HepG2 (cell line): Measurements from ENCODE around the gene PACS2. TPM values are rescaled to one million over a fixed set of nuclear protein-coding genes. Genes with fewer than 3 reads are reported as not detected.

ENCODE experiments used
- ARID2 ChIP-seq: sonication (generic); formaldehyde crosslinking; IDR thresholded peaks from 2 replicates; pipeline ENCODE4 v1.8.1; 2022; ENCODE audit warnings: mild to moderate bottlenecking, missing genetic modification reagents, borderline replicate concordance
- CBX5 ChIP-seq: sonication (generic); formaldehyde crosslinking; IDR thresholded peaks from 2 replicates; pipeline ENCODE4 v1.4.0; 2020; ENCODE audit warnings: missing genetic modification reagents, borderline replicate concordance
- CSRNP2 ChIP-seq: sonication (generic); formaldehyde crosslinking; conservative IDR thresholded peaks from 2 replicates; pipeline ENCODE4 v1.8.0; 2022; ENCODE audit warnings: low read depth, missing genetic modification reagents
- HINFP ChIP-seq: sonication (generic); formaldehyde crosslinking; IDR thresholded peaks from 2 replicates; pipeline ENCODE4 v1.4.0; 2020; ENCODE audit warnings: low read depth, mild to moderate bottlenecking, missing genetic modification reagents
- HOXA5 ChIP-seq: sonication (generic); formaldehyde crosslinking; IDR thresholded peaks from 2 replicates; pipeline ENCODE4 v1.4.0; 2020; ENCODE audit warnings: missing genetic modification reagents
- IRF1 ChIP-seq: sonication (generic); formaldehyde crosslinking; IDR thresholded peaks from 2 replicates; pipeline ENCODE4 v1.4.0; 2020; ENCODE audit warnings: low read depth, mild to moderate bottlenecking, missing genetic modification reagents
- KDM2A ChIP-seq: sonication (generic); formaldehyde crosslinking; IDR thresholded peaks from 2 replicates; pipeline ENCODE4 v1.4.0; 2020; ENCODE audit warnings: low read depth, missing genetic modification reagents, borderline replicate concordance
- NR2C2 ChIP-seq: sonication (generic); formaldehyde crosslinking; IDR thresholded peaks from 2 replicates; pipeline ENCODE4 v1.4.0; 2020; ENCODE audit warnings: missing genetic modification reagents, mild to moderate bottlenecking, moderate library complexity, borderline replicate concordance
- RBM39 ChIP-seq: fragments of 200-400 bp; formaldehyde crosslinking; IDR thresholded peaks from one replicate; pipeline ENCODE4 v1.6.1; 2018; ENCODE audit warnings: antibody characterized with exemption, mild to moderate bottlenecking, low read depth, low read length; ENCODE audit not compliant: poor library complexity, severe bottlenecking
- SP5 ChIP-seq: IDR thresholded peaks from 2 replicates; pipeline ENCODE4 v1.6.1; 2016; ENCODE audit warnings: low read depth, borderline replicate concordance
- ZBTB33 ChIP-seq: sonication (generic); formaldehyde crosslinking; IDR thresholded peaks from 2 replicates; pipeline ENCODE4 v1.4.0; 2020; ENCODE audit warnings: missing genetic modification reagents
- ZNF574 ChIP-seq: sonication (generic); formaldehyde crosslinking; IDR thresholded peaks from 2 replicates; pipeline ENCODE4 v1.4.0; 2020; ENCODE audit warnings: missing genetic modification reagents
- ZNF576 ChIP-seq: sonication (generic); formaldehyde crosslinking; IDR thresholded peaks from 2 replicates; pipeline ENCODE4 v1.4.0; 2020; ENCODE audit warnings: mild to moderate bottlenecking, missing genetic modification reagents
- ZNF883 ChIP-seq: sonication (generic); formaldehyde crosslinking; IDR thresholded peaks from 2 replicates; pipeline ENCODE4 v1.5.1; 2020; ENCODE audit warnings: mild to moderate bottlenecking, missing genetic modification reagents; ENCODE audit errors: not compliant biosample characterization
- ZZZ3 ChIP-seq: sonication (generic); formaldehyde crosslinking; IDR thresholded peaks from 2 replicates; pipeline ENCODE4 v1.4.0; 2020; ENCODE audit warnings: missing genetic modification reagents, mild to moderate bottlenecking, borderline replicate concordance
- polyA plus RNA-seq, 8 experiments: library from polyadenylated mRNA; depleted of rRNA in 3 of 8; stranded (reverse) in 7 of 8; unstranded in 1 of 8; fragments of >200 nt; fragmentation: Illumina TruSeq in 4 of 8; extraction: Trizol in 4 of 8; gene quantifications; 2 replicates each; pipeline versions ENCODE4 v1.2.1 to v1.2.3, GENCODE V29; 2011 to 2016; ENCODE audit warnings: low read depth in 4 of 8, missing spikeins in 1 of 8, mixed read lengths in 1 of 8; ENCODE audit not compliant: insufficient read depth in 1 of 8
- total RNA-seq, 5 experiments: library from RNA; depleted of rRNA; stranded (reverse); fragments of >200 nt; fragmentation: Illumina TruSeq; extraction: Trizol; gene quantifications; 2 replicates each; pipeline ENCODE4 v1.2.3, GENCODE V29; 2016; ENCODE audit warnings: low read depth in 1 of 5

PACS2 gene
- total and polyA plus RNA-seq, 2 of the 13 experiments (the other 11 are each of a cell fraction or from before 2014, with no cell fraction given), result 23.6 to 27.6 TPM

- TF ChIP-seq ZBTB33 (CRISPR knock-in tag), result 0 out of 2 replicates have a peak, but pooled peaks have one; percentile 37
- TF ChIP-seq HINFP, result peak; percentile 57; the same call in 1 of the 2 replicates
- TF ChIP-seq ZNF576 (CRISPR knock-in tag), result no peak
- peak; percentile 42; the same call in 1 of the 2 replicates for TF ChIP-seq ARID2 (CRISPR knock-in tag)
- no peak for TF ChIP-seq ZZZ3 (CRISPR knock-in tag)
- TF ChIP-seq KDM2A, result peak; percentile 40; the same call in 1 of the 2 replicates
- peak; percentile 13; the same call in 1 of the 2 replicates for TF ChIP-seq ZNF574 (CRISPR knock-in tag)
- no peak for TF ChIP-seq IRF1 (CRISPR knock-in tag)
- TF ChIP-seq HOXA5 (CRISPR knock-in tag), result no peak
- no peak for TF ChIP-seq CBX5 (CRISPR knock-in tag)
- peak; percentile 15 for TF ChIP-seq ZNF883 (CRISPR knock-in tag)
- TF ChIP-seq SP5 (CRISPR knock-in tag), result 0 out of 2 replicates have a peak, but pooled peaks have one; percentile 16
- TF ChIP-seq CSRNP2 (CRISPR knock-in tag), result no peak
- no peak for TF ChIP-seq RBM39
- no peak for TF ChIP-seq NR2C2 (CRISPR knock-in tag)
Observed at GRCh38 chr14:105411017-105411941, 96.7 kb downstream of the PACS2 start (continued).
